GM21447 (cell line): ENCODE results near the gene SHISA6.
"Not testable (repeated sequence)": the region's sequence is repeated elsewhere in the genome, so short reads cannot be mapped to it uniquely, and the experiment has no call there.

Experiments used
- ATAC-seq: cut with Tn5 transposase; IDR thresholded peaks from one replicate; pipeline ENCODE4 v1.9.1; 2021; ENCODE audit not compliant: unreplicated experiment

Gene SHISA6

GRCh38 chr17:11301874-11302273 is 60.9 kb downstream of the SHISA6 start:
- ATAC-seq: not testable (repeated sequence)

DNA sequence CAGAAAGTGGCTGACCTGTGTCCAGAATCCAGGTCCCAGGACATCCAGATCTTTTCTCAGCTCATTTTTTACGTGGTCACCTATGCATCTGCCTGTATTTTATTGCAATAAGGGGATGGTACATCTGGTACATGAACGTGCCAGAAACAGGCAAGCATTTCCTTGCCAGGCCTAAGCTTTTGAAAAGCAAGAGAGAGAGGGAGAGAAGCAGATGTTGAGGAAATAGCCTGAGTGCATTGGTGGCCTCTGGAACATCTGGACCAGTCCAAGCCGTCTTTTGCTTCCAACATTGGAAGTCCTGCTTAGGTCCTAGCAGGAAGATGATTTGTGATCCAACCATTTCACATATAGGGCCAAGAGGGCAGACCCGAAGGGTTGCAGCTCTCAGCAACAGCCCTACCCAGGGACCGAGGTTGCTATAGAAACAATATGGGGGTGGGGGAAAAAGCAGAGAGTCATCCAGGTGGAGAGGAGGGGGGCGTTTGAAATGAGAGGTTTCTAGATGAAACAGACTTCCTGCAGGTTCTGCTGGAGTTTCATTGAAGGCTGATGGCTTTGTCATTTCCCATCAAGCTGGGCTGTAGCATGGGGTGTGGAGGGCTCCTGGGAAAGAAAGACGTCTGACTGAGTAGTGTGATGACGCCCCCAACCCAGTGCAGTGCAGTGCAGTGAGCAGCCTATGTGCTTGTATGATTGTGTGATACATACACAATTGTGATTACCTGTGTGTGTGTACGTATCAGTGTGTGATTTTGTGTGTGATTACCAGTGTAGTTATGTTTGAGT is 61.6 kb downstream of the SHISA6 start:
- ATAC-seq: no peak

DNA sequence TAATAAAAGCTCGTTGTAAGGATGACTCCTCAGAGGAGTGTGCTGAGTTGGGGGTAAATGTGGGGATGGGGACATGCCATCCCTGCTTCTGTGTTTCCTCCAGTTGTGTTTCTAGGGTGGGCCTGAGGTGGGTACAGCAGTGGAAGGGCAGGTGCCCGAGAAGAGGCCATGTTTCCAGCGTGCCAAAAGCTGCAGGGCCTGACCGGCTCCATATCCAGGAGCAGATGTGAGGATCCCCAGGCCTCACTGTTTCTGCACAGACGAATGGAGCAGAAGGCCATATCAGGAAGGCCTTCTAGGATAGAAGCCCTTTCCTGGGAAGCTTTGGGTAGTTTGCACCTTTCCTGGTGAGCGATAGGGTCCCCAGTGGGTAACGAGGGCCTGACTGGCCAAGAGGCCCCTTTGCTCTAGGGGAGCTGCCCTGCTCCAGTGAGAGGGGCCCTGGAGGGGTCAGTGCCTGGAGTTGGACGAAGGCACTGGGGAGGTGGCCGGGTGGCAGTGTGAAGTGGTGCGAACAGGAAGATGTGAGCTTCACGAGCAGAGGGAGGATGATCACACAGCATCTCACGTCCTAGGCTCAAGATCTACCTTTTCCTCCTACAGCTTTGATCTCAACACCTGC is 62.9 kb downstream of the SHISA6 start:
- no peak for ATAC-seq

GRCh38 chr17:11304568-11304967 is 63.6 kb downstream of the SHISA6 start:
- ATAC-seq: no peak

DNA sequence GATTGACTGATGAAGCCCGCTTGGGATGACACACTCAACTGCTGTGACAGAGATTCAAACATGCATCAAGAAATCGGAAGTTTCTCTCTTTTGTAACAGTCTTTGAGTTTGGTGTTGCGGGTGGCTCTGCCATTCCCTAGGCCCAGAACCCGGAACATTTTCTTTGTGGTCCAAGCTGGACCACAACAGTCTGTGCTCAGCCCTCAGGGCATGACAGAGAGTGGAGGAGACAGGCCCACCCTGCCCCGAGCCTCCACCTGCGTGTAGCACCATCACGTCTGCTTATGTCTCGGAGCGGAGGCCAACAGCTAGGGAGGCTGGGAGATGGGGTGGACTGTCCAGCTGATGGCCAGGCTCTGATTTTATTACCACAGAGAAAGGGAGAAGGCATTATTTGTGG is 64.5 kb downstream of the SHISA6 start:
- no peak for ATAC-seq

GRCh38 chr17:11308531-11308930 is 67.5 kb downstream of the SHISA6 start:
- no peak for ATAC-seq

DNA sequence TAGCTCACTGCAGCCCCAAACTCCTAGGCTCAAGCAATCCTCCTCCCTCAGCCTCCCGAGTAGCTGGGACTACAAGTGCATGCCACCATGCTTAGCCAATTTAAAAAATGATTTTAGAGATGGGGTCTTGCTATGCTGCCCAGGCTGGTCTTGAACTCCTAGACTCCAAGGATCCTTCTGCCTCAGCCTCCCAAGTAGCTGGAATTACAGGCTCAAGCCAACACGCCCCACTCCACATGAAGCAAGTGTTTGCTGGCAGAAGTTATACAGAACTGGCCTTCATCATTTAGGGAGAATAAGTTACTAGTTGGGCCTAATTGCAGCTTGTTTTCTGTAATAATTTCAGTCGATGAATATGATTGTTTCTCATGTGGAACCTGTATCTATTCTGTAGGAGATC is 68.0 kb downstream of the SHISA6 start:
- no peak for ATAC-seq

- ATAC-seq: no peak
These were observed 68.8 kb downstream of the SHISA6 start for GRCh38 chr17:11309850-11310249.

DNA sequence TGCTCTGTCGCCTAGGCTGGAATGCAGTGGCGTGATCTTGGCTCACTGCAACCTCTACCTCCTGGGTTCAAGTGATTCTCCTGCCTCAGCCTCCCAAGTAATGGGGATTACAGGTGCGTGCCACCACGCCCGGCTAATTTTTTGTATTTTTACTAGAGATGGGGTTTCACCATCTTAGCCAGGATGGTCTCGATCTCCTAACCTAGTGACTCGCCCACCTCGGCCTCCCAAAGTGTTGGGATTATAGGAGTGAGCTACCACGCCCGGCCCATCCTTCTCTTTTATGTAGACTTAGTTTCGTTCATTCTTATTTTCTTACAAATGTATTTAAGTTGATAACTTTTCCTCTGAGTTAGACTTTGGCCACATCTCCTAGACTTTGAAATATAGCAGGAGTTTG is 75.4 kb downstream of the SHISA6 start:
- not testable (repeated sequence) for ATAC-seq

DNA sequence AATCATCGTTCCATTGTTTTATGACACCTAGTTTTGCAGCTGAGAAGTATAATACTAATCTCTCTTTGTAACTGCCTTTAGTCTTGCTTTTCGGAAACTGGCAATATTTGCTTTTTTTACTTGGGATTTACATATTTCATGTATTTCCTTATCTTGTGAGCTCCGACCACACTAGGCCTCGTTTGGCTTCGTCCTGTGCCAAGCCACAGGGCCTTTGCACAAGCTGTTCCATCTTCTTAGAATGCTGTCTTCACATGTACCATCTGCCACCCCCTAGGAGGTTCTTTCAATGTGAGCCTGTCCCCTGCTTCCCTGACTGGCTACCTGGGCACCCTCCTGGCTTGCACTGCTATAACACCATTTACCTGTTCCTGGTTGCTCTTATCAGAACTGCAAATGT is 77.2 kb downstream of the SHISA6 start:
- no peak for ATAC-seq

- no peak for ATAC-seq
These were observed 78.9 kb downstream of the SHISA6 start for GRCh38 chr17:11319894-11320293.

DNA sequence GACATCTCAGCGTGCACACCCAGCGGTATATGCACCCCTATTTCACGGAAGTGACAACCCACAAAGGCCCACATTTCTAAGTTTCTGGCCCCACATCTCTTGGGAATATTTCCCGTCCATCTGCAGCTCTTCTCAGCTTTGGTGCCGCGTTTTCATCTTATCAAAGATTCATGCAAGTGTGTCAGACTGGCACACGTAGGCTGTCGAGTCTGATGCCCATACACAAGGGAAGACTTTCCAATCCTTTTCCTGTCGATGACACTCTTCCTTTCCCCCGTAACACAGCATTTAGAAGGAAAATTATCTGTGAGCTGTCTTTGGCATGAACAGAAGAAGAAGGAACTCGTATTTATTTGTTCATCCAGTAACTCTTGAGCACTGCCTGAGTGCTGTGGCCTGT is 83.0 kb downstream of the SHISA6 start:
- ATAC-seq: no peak

- ATAC-seq: no peak
These were observed 83.9 kb downstream of the SHISA6 start for GRCh38 chr17:11324846-11325420.

DNA sequence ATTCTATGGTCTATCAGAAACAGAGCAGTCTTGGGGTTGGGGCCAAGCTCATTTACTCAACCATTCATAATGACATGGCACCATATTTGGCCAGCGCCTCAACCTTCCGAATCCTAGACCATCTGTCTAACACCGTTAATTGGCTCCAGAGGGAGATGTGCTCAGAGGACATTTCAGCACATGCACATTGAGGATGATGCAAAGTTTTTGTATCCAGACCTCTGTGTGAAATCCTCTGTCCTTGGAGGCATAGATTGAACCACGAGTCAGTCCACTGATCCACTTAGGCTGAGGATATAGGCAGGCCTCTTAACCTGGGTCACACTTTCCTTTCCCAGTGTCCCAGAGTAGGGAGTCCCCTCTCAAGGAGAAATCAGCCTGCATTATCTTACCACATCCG is 85.5 kb downstream of the SHISA6 start:
- ATAC-seq: no peak

- no peak for ATAC-seq
These were observed 87.8 kb downstream of the SHISA6 start for GRCh38 chr17:11328770-11329169.

GRCh38 chr17:11330006-11330405 is 89.0 kb downstream of the SHISA6 start:
- no peak for ATAC-seq

DNA sequence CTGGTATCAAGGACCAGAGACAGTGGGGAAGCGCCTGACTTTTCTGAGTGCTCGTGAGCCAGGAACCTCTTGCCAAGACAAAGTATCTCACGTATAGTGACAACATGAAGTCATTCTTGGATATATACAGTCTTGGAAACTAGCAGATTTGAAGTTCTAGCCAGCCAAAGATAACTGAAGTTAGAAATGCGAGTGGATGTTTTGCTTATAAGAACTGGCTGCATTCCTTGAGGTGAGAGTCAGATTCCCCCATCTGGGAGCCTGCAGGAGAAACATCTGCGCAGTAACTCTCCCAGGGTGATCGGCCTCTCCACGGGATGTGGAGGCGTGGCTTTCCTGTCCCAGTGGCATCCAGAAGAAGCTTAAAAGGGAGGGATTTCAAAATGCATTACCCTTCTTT is 89.8 kb downstream of the SHISA6 start:
- ATAC-seq: no peak

DNA sequence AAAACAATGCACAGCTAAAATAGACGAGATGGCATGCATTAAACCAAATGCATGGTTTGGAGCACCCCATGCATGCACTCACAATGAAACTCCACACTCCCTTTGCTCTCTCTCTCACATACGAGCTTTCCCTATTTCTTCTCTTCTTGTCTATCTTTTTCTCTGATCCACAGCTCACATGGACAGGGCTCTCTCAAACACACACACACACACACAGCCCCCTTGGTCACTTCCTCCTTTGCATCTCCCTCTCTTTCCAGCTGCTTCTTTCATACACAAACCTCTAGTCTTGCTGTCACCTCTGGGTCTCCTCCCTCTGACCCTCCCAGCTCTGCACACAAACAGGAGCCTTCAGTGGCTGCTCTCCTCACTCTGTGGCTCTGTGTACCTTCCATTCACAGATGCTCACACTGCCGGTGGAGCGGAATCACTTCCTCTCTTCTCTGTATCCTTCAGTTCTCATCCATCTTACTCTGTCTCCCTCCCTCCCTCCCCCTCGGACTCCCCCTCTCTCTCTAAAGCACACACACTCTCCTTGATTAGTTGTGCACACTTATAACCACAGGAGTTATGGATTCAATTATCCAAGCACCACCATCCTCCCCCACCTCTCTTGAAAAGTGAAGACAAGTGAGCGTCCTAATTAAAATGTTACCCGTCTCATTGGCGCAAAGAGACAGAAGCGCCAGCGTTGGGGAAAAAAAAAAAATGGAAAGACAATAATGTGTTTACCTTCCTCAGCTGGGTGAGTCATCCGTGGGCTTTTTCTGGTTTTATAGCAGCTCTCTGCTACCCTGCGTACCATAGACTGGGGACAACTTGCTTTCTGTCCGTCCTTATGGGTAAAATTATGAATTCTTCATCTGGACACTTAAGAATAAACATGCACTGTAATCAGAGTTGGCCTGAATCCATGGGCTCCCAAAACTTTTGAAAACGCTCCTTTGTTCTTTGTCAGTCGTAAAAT is 90.8 kb downstream of the SHISA6 start:
- no peak for ATAC-seq

- no peak for ATAC-seq
These were observed 91.7 kb downstream of the SHISA6 start for GRCh38 chr17:11332706-11333105.

- ATAC-seq: no peak
These were observed 93.5 kb downstream of the SHISA6 start for GRCh38 chr17:11334493-11334892.

GRCh38 chr17:11336290-11336689 is 95.3 kb downstream of the SHISA6 start:
- ATAC-seq: no peak
